Hematopoietic multipotent progenitor cell treated with erythropoietin and hydrocortisone succinate and interleukin-3 and kit ligand, for 15 days (in vitro differentiated cells): ENCODE results near the gene NAV2.

Experiments used
- DNase-seq: peaks from one replicate; pipeline ENCODE4 v3.0.0-alpha.2; 2015; ENCODE audit warnings: low spot score

Gene NAV2

DNA sequence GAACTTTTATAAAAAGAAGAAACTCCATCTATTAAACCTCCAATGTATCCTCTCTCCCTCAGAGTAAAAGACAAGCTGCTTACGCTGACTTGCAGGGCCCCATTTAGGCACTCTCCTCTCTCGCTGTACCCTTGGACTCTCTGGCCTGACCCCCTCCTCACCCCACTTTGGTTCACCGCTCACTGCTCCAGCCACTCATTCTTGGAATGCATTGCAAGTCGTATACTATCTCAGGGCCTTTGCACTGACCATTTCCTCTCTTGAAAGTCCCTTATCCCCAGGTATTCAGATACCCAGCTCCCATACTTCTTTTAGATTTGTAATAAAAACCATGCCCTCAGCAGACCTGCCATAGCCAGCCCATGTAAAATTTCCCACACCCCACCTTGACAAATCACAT lies 308.1 kb downstream of the NAV2 start:
- no peak for DNase-seq

DNA sequence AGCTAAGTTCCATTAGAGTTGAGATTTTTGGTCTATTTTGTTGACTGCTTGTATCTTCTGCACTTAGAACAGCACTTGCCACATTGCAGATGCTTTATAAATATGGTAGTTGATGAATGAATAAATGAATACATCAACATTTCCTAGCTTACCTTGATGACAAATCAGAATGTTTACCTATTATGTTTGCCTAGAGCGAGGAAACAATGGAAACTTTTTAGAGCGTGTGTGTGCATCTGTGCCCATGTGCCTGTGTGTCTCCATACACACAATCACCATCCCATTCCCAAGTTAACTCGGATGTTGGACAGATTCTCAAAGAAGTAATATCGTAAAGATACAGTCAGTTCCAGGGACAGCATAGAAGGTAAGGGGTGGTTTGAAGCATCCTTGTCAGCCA lies 308.6 kb downstream of the NAV2 start:
- DNase-seq, result no peak

DNA sequence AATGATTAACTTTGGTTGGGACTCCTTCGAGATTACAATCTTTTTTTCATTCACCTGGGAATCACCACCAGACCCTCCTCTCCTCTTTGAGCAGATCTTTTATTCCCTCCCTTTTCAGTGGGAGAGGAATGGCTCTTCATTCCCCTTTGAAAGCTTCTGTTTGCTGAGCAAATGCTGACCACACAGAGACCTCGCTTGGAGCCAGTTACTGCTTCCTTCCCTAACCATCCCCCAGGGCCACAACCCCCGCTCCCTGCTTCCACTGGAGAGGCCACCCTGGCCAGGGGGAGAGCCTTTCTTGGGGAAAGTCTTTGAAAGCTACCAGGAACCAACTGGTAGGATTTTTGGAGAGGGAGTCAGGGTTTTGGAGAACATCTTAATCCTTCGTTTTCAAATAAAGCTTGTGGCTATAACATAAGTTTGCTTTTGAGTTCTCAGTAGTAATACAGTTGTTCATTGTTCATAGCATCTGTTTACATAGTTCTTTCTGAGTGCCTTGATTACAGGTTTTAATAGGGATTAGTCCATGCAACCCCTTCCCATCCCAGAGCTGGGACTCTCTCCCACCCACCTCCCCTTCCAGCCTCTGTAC lies 309.2 kb downstream of the NAV2 start:
- no peak for DNase-seq

DNA sequence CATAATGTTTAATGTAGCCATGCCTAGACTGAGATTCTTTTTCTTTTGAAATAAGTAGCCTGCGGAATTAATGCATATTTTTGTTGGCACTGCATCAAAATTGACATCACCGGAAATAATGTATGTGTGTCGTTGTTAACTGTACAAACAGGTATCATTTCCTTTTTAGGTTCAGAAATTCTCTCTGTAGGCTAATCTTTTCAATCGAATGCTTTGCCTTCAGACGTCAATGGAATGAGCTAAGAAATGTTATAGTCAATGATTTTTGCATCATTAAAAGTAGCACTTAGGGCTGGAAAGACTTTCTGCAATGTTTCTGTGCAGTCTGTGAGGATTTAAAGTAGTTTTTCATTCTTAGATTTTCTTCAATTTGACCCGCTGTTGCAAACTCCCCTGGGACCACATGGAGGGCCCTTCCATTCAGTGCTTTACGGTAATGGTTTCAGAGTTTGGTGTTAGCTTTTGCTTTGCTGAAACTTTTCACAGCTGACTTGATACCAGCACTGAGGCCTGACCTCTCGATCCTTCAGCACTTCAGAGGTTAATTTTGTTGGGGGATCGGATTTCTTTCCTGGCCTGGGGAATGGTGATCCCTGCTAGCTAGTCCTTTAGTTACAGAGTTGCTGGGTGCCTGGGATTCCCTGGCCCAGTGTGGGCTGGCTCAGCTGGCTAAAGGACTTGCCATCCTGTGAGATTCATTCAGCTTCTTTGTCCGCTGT lies 309.9 kb downstream of the NAV2 start:
- no peak for DNase-seq

DNA sequence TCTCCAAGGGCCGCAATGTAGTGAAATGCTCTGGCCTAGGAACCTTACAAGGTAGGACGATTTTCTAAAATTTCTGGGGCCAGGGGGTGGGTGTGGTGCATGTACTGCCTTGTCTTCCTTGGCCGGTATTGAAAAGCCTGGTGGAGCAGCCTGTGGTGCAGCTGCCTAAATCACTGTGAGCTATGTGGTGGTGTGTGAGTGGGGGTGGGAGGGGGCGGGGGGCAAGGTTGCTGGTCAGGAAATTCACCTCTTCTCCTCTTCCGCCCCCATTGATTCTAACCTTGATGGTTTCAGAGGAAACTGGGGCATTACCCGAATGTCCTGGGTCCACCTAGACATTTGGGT lies 310.4 kb downstream of the NAV2 start:
- DNase-seq, result no peak

DNA sequence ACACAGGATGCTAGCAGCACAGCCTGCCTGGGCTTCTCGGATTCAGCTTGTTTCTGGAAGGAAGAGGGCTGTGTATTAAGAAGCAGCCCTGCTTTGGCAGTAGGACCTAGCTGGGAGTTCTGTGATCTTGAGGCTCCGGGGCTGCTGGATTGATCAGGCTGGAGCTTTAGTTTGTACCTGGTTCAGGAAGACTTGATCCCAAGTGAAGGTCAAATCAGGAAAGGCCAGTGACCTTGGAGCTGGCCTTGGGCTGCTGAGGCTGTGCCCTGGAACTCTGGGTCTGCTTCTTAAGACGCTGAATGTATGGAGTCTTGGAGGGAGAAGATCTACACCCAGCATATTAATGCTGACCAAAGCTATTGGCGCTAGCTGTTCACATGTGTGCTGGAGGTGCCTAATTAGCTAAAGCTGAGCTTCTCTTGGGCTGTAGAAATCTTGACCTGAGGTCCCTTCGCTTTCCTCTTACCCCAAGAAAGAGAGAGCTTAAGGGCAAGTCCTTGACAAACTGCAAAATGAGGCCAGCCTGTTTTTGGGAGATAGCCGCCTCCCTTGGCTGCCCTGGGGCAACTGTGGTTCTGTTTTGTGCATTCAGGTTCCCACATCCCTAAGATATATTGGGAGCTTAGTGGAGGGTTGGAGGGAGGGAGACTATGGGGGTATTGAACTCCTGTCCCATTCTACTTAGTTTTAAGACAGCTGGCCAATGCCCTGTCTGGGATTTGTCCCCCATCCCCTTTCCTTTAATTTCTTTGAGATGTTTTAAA lies 311.7 kb downstream of the NAV2 start:
- no peak for DNase-seq

DNA sequence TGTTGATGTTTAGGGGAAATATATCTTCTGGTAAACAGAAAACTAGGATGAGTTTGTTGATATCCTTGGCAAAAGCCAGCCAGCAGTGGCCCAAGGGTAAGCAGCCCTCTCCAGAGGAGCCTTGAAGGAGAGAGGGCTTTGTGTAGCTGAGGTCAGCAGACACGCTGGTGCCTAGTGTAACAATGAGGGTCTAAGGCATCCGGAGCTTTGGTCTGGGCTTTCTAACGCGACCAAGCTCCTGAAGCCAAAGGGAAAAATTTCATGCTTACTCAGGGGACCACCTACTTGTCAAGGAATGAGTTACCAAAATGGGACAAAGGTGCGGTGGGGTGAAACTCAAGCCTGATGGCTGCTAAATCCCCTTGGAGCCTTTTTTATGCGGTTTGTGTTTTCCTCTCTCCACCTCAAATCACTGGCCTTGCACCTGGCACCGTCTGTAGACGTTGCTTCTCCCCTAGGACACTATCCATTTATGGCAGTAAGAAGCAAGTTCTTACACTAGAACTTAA lies 312.7 kb downstream of the NAV2 start:
- DNase-seq, result no peak

DNA sequence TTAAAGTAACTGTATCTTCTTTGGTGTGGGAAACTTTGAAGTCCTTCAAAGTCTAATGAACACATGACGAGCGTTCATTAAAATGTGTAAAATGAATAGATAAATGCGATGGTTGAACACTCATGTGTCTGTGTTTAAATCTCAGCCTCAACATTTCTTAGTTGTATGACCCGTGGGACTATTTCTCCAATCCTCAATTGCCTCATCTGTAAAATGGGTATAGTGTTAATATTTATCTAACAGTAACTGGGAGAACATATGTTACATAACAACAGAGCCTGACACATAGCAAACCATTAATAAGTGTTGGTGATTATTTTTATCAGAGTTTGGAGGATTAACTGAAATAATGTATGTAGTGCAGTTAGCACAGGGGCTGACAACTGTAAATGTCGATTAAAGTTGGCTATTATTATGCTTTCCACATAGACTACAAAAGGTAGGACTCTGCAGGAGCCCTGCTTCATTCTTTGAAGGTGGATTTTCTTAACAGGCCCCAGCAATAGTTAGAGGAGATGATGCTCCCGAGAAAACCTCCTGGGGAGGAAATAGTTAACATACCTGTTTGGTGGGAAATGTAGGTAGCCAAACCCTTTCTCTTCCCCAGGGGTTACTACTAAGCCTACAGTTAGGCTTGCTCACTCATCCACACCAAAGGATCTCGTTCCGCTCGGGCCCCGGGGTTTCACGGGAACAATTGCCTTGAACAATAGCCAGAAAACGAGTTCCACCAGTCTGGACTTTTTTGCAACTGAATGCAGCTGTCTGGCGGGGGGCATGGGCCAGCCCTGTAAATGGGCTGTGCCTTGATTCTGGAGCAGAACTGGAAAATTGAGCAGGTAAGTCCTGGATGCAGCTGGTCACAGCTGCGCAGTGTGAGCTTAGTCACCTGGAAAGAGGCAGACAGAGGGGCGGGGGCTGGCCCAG lies 314.3 kb downstream of the NAV2 start:
- no peak for DNase-seq

DNA sequence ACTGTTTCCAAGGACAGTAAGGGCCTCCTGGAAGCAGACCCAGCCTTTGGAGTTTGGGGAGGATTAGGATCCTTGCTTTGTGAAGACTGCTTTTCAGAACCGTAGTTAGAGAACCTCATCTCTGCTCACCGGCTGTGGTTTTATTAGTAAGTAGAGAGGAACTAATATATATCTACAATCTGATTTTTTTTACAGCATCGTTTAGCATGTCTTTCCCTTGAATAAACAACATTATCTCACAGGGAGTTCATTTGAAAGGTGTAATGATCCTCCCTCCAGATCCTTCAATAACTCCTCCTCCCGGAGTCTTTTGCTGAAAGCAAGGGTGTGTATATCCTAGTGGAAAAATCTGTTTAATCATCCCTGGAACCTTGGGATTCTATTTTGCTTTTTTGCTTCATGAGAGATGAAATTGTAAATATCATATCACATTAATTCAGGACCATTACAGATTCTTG lies 314.9 kb downstream of the NAV2 start:
- no peak for DNase-seq

DNA sequence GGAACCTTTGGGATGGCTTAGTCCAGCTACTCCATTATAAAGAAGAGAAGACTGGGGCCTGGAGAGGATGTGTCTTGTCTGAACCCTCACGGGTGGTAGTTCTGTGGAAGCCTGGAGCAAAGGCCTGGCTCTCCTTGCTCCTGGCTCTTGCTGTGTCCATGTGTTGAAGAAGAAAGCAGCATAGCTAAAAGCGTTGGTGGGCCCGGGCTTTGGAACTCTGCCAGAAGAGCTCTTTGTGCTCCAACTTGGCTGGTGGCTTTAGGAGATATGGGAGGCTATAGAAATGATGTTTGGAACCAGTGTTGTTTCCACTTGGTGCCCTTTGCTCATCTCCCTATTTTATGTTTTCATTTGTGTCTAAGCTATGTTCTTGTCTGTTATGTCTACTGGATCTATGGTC lies 316.6 kb downstream of the NAV2 start:
- no peak for DNase-seq

DNA sequence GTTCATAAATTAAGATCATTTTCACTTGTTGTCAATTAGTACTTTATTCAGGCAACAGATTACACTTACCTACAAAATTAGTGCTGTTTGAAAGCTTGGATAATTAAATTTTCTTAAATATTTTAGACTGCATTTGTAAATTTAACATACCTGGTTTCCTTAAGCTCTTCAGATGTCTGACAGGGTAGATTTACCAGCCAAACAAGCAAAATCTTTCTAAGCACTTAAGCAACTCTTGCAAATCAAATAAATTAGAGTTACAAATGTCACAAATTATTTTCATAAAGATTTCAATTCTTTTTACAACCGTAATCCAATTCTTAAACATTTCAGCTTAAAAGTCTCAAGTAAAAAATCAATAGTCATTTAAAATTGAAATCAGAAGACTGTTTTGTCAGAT lies 317.8 kb downstream of the NAV2 start:
- DNase-seq, result no peak

DNA sequence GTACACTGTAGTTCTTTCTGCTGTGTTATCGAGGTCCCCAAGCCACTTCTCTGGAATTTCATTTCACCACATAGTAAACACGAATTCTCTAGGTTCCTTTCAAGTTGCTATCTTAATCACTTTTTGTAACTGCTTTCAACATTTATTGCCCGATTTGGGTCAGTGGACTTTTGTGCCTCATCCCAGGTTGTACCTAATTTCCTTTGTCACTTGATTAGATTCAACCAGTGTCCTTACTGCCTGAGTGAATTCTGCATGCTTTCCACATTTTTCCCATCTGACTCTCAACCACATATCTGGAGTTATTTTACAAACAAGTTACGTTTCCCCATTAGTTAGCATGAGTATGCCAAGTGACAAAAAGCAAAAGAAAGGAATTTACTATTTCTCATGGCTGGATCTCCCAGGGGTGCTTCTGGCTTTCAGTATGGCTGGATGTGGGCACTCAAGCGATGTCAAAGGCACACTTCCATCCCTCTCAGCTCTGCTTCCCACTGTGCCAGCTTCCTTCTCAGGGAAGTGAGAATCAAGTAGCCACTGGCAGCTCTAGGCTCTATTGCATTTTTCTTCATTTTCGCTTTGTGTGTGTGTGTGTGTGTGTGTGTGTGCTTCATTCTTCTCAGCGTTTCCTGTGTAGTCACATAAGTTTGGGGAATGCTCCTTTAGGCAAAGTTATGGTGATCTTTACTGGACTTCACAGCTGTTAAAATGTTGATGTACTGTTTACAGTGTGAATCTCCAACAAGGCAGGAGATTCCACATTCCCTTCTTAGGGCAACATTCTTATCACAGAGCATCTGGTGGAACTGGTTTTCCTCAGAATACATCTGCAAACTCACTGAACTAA lies 318.7 kb downstream of the NAV2 start:
- DNase-seq, result no peak

DNA sequence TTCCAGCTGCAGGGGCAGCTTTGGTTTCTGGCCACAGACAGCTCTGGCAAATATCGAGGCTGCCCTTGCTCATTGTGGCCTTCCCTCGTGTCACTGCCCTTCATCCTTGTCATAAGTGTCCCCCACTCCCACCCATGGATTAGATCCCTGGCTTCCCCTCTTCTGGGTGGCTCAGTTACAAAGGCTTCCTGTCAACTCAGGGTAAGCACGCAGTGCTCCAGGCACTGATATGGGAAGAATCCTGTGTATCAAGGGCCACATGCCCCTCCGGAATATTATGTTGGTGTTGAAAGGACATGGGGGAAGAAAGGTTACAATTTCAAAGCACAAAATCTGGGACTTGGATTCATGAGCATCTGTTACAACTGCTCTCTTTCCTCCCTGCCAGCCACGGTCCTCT lies 319.5 kb downstream of the NAV2 start:
- DNase-seq, result no peak

DNA sequence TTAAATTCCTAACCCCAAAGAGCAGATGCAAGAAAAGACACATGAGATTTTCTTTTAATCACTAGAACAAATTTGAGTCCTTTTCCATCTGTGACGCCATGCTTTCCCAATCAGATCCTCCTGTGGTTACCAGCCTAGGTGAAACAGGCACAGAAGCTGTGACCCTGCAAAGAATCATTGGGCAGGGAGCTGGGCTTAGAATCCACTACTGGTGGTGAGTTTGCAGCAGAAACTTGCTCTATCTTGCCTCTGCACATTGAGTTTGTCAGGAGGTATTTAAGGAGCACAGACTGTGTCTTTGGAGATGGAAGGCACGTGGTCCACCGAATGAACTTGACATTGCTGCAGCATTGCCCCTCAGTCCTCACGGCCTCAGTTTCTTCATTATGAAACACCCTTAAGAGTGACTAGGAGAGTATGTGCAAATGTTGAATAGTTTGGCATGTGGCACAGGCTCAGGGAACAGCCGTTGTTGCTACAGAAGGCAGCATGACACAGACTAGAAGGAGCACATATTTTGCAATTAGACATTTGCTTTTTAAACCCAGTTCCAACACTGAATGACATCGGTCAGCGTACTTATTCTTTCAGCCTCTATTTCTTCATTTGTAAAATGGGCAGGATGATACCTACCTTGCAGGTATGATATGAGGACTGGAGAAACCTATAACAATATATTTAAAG lies 320.1 kb downstream of the NAV2 start:
- no peak for DNase-seq

DNA sequence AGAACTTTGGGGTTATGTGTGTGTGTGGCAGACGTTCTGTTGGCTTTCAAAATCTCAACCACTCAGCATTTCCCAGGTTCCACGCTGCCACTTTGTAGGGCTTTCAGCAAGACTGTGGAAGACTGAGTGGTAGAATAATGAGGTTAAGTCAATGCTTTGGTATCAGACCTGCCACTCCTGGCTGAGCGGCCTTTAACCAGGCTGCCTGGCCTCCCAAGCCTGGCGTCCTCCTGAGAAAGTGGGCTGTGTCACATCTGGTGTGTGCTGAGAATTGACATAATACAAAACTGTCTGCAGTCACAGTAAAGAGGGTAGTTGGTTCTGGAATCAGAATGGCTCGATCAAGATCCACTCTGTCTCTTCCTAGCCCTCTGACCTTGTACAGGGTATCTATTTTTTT lies 321.2 kb downstream of the NAV2 start:
- no peak for DNase-seq

DNA sequence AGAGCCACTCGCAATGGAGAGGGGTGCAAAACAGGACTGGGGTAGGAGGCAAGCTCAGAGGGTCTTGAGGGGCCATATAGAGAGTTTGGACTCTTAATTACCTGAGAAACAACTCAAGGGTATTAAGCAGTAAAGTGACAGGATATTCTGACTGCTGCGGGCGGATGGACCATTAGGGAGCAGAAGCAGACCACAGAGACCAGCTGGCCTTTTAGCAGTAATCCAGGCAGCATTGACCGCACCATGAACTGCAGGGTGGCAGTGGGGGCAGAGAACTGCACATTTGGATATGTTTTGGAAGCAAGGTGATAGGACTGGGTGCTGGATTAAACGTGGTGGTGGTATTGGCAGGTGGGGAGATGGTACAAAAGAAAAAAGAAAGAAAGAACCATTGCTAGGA lies 322.3 kb downstream of the NAV2 start:
- no peak for DNase-seq

DNA sequence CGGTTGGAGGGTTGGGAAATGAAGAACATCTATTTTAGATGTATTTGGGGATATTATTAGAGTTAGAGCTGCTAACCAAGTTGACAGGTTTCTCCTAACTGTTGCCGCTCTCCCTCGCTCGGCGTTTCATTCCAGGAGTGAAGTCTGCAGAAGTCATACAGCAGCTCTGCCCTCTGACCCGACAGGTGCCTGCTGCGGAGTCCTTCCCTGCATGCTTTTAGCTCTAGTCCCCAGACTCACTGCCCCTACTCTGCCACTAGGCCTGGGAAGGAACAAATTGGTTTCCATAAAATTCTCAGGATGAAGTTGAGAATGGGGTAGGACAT lies 322.7 kb downstream of the NAV2 start:
- DNase-seq, result no peak

DNA sequence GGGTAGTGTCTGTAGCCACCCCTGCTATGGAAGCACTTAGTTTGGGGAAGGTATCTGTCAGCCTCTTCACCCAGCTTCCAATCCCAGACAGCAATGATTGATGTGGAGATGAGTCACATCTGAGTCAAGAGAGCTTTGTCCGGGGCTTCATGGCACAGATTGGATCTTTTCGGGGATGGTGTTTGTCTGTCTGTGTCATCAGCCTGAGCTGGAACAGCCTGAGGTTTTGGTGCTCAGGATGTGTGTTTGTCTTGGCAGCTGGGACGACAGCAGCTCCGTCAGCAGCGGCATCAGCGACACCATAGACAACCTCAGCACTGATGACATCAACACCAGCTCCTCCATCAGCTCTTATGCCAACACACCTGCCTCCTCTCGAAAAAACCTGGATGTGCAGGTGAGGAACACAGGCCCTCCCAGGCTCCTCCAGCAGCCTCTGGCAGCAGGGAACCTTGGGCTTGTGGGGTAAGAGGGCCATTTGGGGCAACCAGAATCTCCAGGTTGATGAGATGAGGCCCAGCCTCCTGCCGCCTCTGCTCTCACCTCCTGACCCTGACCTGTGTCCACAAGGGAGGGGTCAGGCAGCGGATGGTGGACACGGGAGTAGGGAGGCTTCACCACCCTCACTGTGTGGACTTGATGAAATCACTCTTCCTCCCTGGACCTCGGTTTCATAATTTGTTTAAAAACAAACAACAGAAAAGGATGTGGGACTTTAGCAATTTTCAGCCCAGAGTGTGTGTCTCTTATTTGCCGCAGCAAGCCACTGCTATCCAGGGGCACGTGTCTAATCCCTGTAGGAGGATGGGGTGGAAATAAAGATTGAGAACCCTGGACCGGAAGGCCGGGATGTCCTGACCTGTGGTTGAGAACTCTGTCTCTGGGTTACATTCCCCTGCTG lies 323.3 kb downstream of the NAV2 start:
- no peak for DNase-seq

DNA sequence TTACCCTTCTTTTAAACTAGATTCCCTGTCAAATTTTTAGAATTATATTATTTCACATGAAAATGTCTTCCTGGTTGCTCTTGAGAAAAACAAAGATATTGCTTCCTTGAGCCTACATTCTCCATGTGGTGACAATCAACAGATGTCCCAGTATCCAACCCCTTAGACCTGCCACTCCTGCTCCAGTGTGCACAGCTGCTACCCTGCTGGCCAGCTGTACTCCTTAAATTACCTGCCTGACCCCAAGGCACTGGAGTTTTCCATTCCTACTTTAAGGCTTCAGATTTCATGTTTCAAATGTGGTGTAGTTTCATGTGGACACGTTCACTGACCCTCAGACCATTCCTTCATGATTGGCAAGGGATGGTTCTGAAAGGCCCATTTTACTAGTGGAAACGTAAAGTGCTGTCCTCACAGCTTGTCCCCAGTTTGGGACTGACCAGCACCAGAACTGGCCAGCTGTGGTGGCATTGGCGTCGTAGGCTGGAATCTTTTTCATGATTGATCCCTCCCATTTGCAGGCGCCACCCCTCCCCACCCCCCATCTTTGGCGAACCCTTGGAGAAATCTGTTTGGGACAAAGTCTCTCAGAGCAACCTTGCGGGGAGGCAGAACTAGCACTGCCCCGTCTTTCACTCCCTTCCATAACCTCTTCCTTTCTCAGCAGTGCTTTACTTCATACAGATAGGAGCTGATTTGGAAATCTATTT lies 324.1 kb downstream of the NAV2 start:
- DNase-seq, result no peak
